NB4 (cell line): ENCODE measurements around the gene GRB2.

Experiments
- DNase-seq: peaks from one replicate; pipeline ENCODE4 v3.0.0; 2010; ENCODE audit warnings: low read depth
- H3K4me3 ChIP-seq: one replicate; pipeline ENCODE4 v1.5.1; 2011; ENCODE audit warnings: mild to moderate bottlenecking, low read depth, low read length, moderate library complexity
- MYC ChIP-seq: IDR thresholded peaks from 2 replicates; pipeline ENCODE4 v1.6.1; 2011; ENCODE audit warnings: low read depth, low read length
- POLR2A ChIP-seq: IDR thresholded peaks from 2 replicates; pipeline ENCODE4 v1.6.1; 2011; ENCODE audit warnings: mild to moderate bottlenecking; ENCODE audit not compliant: insufficient read length; ENCODE audit errors: extremely low read depth
- TF ChIP-seq, protein P1 (sequence below): IDR thresholded peaks from one replicate; pipeline ENCODE4 v1.5.1; 2012; ENCODE audit warnings: low read depth, low read length
- TF ChIP-seq, protein P2 (sequence below): IDR thresholded peaks from 2 replicates; pipeline ENCODE4 v1.6.1; 2011; ENCODE audit warnings: low read depth, low read length

GRB2 gene

DNA sequence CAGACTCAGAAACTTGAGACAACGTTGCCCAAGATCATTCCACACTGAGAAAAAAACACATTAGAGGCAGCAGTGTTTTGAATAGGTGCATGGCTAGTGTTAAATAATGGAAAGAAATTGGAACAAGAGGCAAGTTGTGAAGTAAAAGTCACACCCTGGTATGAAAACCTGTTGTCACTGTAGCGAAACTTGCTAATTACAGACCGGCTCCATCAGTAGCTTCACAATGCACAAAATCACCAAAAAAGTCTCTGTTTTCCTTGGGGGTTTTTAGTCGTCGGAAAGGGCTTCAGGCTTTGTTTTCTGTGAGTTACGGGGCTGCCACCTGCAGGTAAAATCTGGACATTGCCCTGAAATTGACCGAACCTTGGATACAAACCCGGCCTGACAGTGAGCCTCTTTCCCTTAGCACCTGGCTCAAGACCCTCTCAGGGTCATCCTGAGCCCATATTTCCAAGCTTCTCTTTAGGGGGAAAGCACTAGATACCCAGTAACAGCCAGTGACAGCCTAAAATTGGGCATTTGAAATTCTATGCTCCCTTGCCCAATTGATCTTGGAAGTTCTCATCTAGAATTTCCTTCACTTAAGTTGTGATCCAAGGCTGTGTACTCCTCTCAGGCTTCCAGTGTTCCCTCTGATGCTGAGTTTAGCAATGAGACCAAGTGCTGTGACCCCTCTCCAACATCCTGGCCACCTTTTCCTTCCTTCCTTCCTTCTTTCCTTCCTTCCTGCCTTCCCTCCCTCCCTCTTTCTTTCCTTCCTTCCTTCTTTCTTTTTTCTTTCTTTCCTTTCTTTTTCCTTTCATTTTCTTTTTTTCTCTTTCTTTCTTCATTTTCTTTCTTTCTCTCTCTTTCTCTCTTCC lies 7.2 kb upstream of the GRB2 start:
- no peak overlapping the region for H3K4me3 ChIP-seq
- DNase-seq = peak; percentile 83
- TF ChIP-seq, protein P1, sequence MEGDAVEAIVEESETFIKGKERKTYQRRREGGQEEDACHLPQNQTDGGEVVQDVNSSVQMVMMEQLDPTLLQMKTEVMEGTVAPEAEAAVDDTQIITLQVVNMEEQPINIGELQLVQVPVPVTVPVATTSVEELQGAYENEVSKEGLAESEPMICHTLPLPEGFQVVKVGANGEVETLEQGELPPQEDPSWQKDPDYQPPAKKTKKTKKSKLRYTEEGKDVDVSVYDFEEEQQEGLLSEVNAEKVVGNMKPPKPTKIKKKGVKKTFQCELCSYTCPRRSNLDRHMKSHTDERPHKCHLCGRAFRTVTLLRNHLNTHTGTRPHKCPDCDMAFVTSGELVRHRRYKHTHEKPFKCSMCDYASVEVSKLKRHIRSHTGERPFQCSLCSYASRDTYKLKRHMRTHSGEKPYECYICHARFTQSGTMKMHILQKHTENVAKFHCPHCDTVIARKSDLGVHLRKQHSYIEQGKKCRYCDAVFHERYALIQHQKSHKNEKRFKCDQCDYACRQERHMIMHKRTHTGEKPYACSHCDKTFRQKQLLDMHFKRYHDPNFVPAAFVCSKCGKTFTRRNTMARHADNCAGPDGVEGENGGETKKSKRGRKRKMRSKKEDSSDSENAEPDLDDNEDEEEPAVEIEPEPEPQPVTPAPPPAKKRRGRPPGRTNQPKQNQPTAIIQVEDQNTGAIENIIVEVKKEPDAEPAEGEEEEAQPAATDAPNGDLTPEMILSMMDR = peak; percentile 68
- TF ChIP-seq, protein P2, sequence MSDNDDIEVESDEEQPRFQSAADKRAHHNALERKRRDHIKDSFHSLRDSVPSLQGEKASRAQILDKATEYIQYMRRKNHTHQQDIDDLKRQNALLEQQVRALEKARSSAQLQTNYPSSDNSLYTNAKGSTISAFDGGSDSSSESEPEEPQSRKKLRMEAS = no peak; the same call in 1 of the 2 replicates
- TF ChIP-seq POLR2A = no peak
- TF ChIP-seq MYC = no peak

DNA sequence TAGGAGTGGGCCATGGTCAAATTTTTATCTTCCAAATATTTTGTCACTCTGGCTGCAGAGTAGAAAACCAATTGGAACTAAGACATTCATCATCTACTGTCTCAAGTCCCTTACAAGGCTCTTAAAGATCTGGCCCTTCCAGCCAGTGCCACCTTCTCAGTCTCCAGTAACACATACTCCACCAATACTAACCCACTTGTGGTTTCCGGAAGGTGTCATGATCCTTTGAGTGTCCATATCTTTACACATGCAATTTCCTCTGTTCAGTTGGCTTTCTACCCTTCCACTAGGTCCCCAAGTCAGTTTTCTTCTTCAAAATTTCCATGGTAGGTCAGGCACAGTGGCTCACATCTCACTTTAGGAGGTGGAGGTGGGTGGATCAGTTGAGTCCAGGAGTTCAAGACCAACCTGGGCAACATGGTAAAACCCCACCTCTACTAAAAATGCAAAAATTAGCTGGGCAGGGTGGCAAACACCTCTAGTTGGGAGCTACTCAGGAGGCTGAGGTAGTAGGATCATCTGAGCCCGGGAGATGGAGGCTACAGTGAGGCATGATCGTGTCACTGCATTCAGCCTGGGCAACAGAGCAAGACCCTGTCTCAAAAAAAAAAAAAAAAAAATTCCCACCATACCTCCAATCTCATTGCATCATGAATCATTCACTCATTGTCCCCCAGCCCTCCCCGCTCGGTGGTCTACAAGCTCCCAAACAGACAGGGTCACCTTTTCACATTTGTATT lies 6.0 kb upstream of the GRB2 start:
- TF ChIP-seq POLR2A = no peak
- TF ChIP-seq MYC = no peak
- TF ChIP-seq, protein P1 = no peak
- peak; percentile 36 for DNase-seq
- no peak overlapping the region for H3K4me3 ChIP-seq

DNA sequence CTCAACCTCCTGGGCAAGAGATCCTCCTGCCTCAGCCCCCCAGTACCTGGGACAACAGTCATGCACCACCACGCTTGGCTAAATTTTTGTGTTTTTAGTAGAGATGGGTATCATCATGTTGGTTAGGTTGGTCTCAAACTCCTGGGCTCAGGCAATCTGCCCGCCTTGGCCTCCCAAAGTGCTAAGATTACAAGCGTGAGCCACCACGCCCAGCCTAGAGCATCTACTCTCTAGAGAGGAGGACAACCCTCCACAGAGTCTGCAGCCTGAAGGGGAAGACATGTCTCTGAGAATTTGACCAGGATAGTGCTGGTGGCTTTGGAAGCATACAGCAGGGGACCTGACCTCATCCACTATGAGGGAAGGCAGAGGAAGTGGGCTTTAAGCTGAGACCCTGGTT lies 4.7 kb upstream of the GRB2 start:
- H3K4me3 ChIP-seq = no peak overlapping the region
- no peak for TF ChIP-seq MYC
- no peak for TF ChIP-seq POLR2A
- TF ChIP-seq, protein P2 = no peak
- TF ChIP-seq, protein P1 = no peak
- no peak for DNase-seq

DNA sequence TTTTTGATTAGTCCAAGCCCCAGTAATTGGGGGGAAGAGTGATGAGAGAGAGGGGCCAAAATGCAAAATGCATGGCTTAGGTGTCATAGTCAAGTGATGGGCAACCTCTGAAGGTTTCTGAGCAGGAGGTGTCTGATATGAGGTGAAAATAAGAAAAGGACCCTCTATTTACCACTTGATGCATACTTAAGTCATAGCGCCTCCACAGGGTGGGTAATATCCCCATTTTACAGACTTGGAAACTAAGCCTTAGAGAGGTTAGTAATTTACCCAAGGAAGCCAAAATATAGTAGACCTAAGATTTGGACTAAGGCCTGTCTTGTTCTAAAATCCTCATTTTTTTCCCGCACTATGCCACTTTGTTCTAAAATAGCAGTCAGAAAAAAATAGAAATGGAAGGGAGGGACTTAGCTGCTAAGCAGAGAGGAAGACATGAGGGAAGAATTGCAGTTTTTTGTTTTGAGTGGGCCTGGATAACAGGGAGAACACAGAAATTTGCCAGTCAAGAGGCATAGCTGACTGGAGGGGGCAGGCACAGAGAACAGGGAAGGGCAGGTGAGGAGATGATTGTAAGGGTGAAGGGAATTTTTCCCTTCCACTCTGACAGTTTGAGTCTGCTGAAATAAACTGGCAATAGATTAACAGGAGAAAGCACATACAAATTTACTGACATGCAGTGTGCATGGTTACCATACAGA lies 2.3 kb upstream of the GRB2 start:
- no peak overlapping the region for H3K4me3 ChIP-seq
- DNase-seq = no peak
- TF ChIP-seq, protein P2 = no peak
- TF ChIP-seq, protein P1 = no peak
- TF ChIP-seq MYC (no peak), POLR2A (no peak)

DNA sequence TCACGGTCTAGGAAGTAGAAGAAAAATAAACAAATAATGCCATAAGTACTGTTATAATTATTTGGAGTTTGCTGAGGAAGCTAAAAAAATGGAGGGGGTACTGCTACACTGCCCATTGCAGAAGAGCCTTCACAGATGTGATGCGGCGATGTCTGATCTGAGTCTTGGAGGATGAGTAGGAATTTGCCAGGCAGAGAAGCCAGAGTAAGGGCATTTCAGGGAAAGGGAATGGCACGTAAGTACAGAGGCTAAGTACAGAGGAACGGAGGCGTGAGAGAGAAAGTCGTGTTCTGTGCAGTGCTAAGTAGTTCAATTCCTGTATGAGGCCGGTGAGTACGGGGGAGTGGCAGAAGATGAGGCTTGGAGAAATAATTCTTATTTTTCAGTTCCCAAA lies 741 bp upstream of the GRB2 start:
- DNase-seq = peak; percentile 38
- H3K4me3 ChIP-seq = peak overlapping the region; percentile 72

More for the DNA sequence above, 741 bp upstream of the GRB2 start:
- TF ChIP-seq, protein P1 = no peak
- TF ChIP-seq POLR2A (no peak), MYC (no peak)
- TF ChIP-seq, protein P2 = no peak
